CD4-positive, alpha-beta memory T cell (primary cell): ENCODE data around the gene ALK. TPM values are rescaled to one million over a fixed set of nuclear protein-coding genes. Genes with fewer than 3 reads are reported as not detected.

Source experiments
- CTCF ChIA-PET: fragments of 350-600 bp; sonication (Branson Sonifier 250); formaldehyde crosslinking; loops from one replicate; lab custom pipeline; 2021; ENCODE audit warnings: inconsistent platforms; ENCODE audit not compliant: partially characterized antibody; lab: Charles Lee
- POLR2A ChIA-PET: fragments of 350-600 bp; sonication (Branson Sonifier 250); formaldehyde crosslinking; loops from one replicate; lab custom pipeline; 2021; ENCODE audit not compliant: partially characterized antibody; lab: Charles Lee
- DNase-seq, 5 donors: peaks; one replicate each; pipeline versions ENCODE4 v3.0.0 to v3.0.0-alpha.2; 2020 to 2022; ENCODE audit warnings: mixed read lengths in 1 of 5
- H3K27ac ChIP-seq: one replicate; pipeline ENCODE4 v1.7.0; 2013; ENCODE audit warnings: low read depth, low read length
- H3K27me3 ChIP-seq: 2 replicates; pipeline ENCODE4 v1.7.0; 2013; ENCODE audit warnings: mild to moderate bottlenecking, low read length, moderate library complexity; ENCODE audit not compliant: insufficient read depth
- H3K36me3 ChIP-seq: 2 replicates; pipeline ENCODE4 v1.7.0; 2013; ENCODE audit warnings: mild to moderate bottlenecking, low read length, moderate library complexity; ENCODE audit not compliant: insufficient read depth
- H3K4me1 ChIP-seq: 2 replicates; pipeline ENCODE4 v1.7.0; 2013; ENCODE audit warnings: mild to moderate bottlenecking, low read length, moderate library complexity; ENCODE audit not compliant: insufficient read depth
- H3K4me3 ChIP-seq, 2 donors: one replicate each; pipeline ENCODE4 v1.7.0; 2013; ENCODE audit warnings: low read length in 2 of 2, mild to moderate bottlenecking in 1 of 2
- H3K9me3 ChIP-seq, 2 donors: one replicate each; pipeline ENCODE4 v1.7.0; 2013; ENCODE audit warnings: low read length in 2 of 2, control low read depth in 1 of 2; ENCODE audit not compliant: control insufficient read depth in 1 of 2
- H3K27ac Mint-ChIP-seq, 7 donors: one replicate each; pipeline ENCODE4 v1.8.0; 2020 to 2021; ENCODE audit warnings: mixed read lengths in 7 of 7, mild to moderate bottlenecking in 6 of 7, inconsistent platforms in 3 of 7, moderate library complexity in 3 of 7
- H3K27me3 Mint-ChIP-seq, 2 donors: one replicate each; pipeline ENCODE4 v1.8.0; 2020 to 2021; ENCODE audit warnings: mixed read lengths in 2 of 2
- H3K36me3 Mint-ChIP-seq, 2 donors: one replicate each; pipeline ENCODE4 v1.8.0; 2020 to 2021; ENCODE audit warnings: mixed read lengths in 2 of 2, inconsistent platforms in 1 of 2, mild to moderate bottlenecking in 1 of 2
- H3K4me1 Mint-ChIP-seq, 4 donors: one replicate each; pipeline ENCODE4 v1.8.0; 2020 to 2021; ENCODE audit warnings: mixed read lengths in 4 of 4, mild to moderate bottlenecking in 1 of 4
- H3K4me3 Mint-ChIP-seq, 8 donors: one replicate each; pipeline ENCODE4 v1.8.0; 2020 to 2021; ENCODE audit warnings: mixed read lengths in 8 of 8, mild to moderate bottlenecking in 7 of 8, moderate library complexity in 6 of 8, inconsistent platforms in 3 of 8
- H3K9me3 Mint-ChIP-seq, 8 donors: one replicate each; pipeline ENCODE4 v1.8.0; 2020 to 2021; ENCODE audit warnings: mixed read lengths in 8 of 8, mild to moderate bottlenecking in 5 of 8, inconsistent platforms in 3 of 8, moderate library complexity in 1 of 8
- intact Hi-C: fragments of 100-400 bp; cut with micrococcal nuclease; formaldehyde crosslinking; loops from one replicate; pipeline ENCODE4 v1.15.1; 2023
- polyA plus RNA-seq, 2 donors: library from polyadenylated mRNA; unstranded; fragments of 300-500 nt; fragmentation: Illumina TruSeq; gene quantifications; one replicate each; pipeline ENCODE4 v1.2.3, GENCODE V29; 2021
- total RNA-seq, 2 experiments: library from RNA; stranded (reverse); gene quantifications; one replicate each; pipeline ENCODE4 v1.2.3, GENCODE V29; 2021

ALK gene
- total and polyA plus RNA-seq, 4 experiments from 2014 or later, result 0.07 TPM; not detected in 3

- H3K9me3 ChIP-seq, result no peaks in the 10 kb centered on the region
- Mint-ChIP-seq H3K27ac (no peak overlapping the region), H3K27me3 (peaks cover 4 to 21% of the 10 kb centered on the region in 2 donors), H3K9me3 (peaks cover 0 to 2% (median 0%) of the 10 kb centered on the region in 8 donors), H3K4me3 (no peak overlapping the region), H3K36me3 (no peaks in the 10 kb centered on the region), H3K4me1 (no peaks in the 10 kb centered on the region)
- H3K4me3 ChIP-seq, result no peak overlapping the region
- ChIA-PET CTCF (interaction anchor here (0.8 to 2.0 kb wide), 2 partner anchors 12 to 15 kb away, joined by 3 to 11 read pairs; no protein-coding TSS in a partner anchor), POLR2A (no interaction called here)
- no peaks in the 10 kb centered on the region for H3K4me1 ChIP-seq
- H3K36me3 ChIP-seq, result no peaks in the 10 kb centered on the region
- intact Hi-C loops, result no loop called here
- no peak for DNase-seq
- no peak overlapping the region for H3K27ac ChIP-seq
- H3K27me3 ChIP-seq, result no peaks in the 10 kb centered on the region
These were observed 597.4 kb downstream of the ALK start for GRCh38 chr2:29323961-29324360.

- H3K27me3 Mint-ChIP-seq, result peaks cover 4 to 23% of the 10 kb centered on the region in 2 donors
- Histone ChIP-seq H3K4me3 (no peak overlapping the region), H3K27ac (no peak overlapping the region), H3K36me3 (no peaks in the 10 kb centered on the region), H3K4me1 (no peaks in the 10 kb centered on the region), H3K27me3 (no peaks in the 10 kb centered on the region), H3K9me3 (no peaks in the 10 kb centered on the region)
- DNase-seq, result no peak
- peak overlapping the region in 1 of 7 donors; percentile 24 for H3K27ac Mint-ChIP-seq
- H3K4me1 Mint-ChIP-seq, result no peaks in the 10 kb centered on the region
- intact Hi-C loops, result no loop called here
- ChIA-PET POLR2A (no interaction called here), CTCF (interaction anchor here (0.8 to 2.0 kb wide), 2 partner anchors 11 to 15 kb away, joined by 3 to 11 read pairs; no protein-coding TSS in a partner anchor)
- H3K9me3 Mint-ChIP-seq, result peaks cover 0 to 2% (median 0%) of the 10 kb centered on the region in 8 donors
- no peak overlapping the region for H3K4me3 Mint-ChIP-seq
- no peaks in the 10 kb centered on the region for H3K36me3 Mint-ChIP-seq
These were observed 598.1 kb downstream of the ALK start for GRCh38 chr2:29323301-29323700.

- H3K9me3 Mint-ChIP-seq, result peaks cover 0 to 2% (median 0%) of the 10 kb centered on the region in 8 donors
- no peaks in the 10 kb centered on the region for H3K36me3 Mint-ChIP-seq
- DNase-seq, result no peak
- Histone ChIP-seq H3K36me3 (no peaks in the 10 kb centered on the region), H3K4me1 (no peaks in the 10 kb centered on the region), H3K27ac (no peak overlapping the region), H3K9me3 (no peaks in the 10 kb centered on the region), H3K27me3 (no peaks in the 10 kb centered on the region), H3K4me3 (no peak overlapping the region)
- intact Hi-C loops, result no loop called here
- H3K4me3 Mint-ChIP-seq, result no peak overlapping the region
- H3K27me3 Mint-ChIP-seq, result peaks cover 6 to 30% of the 10 kb centered on the region in 2 donors
- POLR2A ChIA-PET, result no interaction called here
- H3K27ac Mint-ChIP-seq, result no peak overlapping the region
- CTCF ChIA-PET, result no interaction called here
- peaks cover 0 to 4% (median 4%) of the 10 kb centered on the region in 4 donors for H3K4me1 Mint-ChIP-seq
These were observed 599.4 kb downstream of the ALK start for GRCh38 chr2:29322011-29322410.

- H3K27ac Mint-ChIP-seq, result no peak overlapping the region
- Histone ChIP-seq H3K27ac (no peak overlapping the region), H3K36me3 (no peaks in the 10 kb centered on the region), H3K27me3 (no peaks in the 10 kb centered on the region), H3K4me1 (peaks cover 17% of the 10 kb centered on the region), H3K4me3 (no peak overlapping the region), H3K9me3 (no peaks in the 10 kb centered on the region)
- H3K27me3 Mint-ChIP-seq, result peaks cover 7 to 22% of the 10 kb centered on the region in 2 donors
- ChIA-PET POLR2A (no interaction called here), CTCF (interaction anchor here (3.3 kb wide), 1 partner anchor 8 kb away, joined by 21 read pairs; no protein-coding TSS in a partner anchor)
- H3K4me1 Mint-ChIP-seq, result peaks cover 17 to 30% (median 19%) of the 10 kb centered on the region in 4 donors
- H3K36me3 Mint-ChIP-seq, result no peaks in the 10 kb centered on the region
- intact Hi-C loops, result no loop called here
- H3K4me3 Mint-ChIP-seq, result no peak overlapping the region
- H3K9me3 Mint-ChIP-seq, result peaks cover 0 to 2% (median 0%) of the 10 kb centered on the region in 8 donors
- DNase-seq, result no peak
These were observed 603.4 kb downstream of the ALK start for GRCh38 chr2:29317801-29318485.

- DNase-seq, result no peak
- no peak overlapping the region for H3K4me3 Mint-ChIP-seq
- H3K27me3 Mint-ChIP-seq, result peaks cover 7 to 22% of the 10 kb centered on the region in 2 donors
- peaks cover 17% of the 10 kb centered on the region for H3K4me1 ChIP-seq
- ChIA-PET POLR2A (no interaction called here), CTCF (interaction anchor here (3.3 kb wide), 1 partner anchor 7 kb away, joined by 21 read pairs; no protein-coding TSS in a partner anchor)
- intact Hi-C loops, result no loop called here
- H3K27ac Mint-ChIP-seq, result no peak overlapping the region
- peaks cover 0 to 2% (median 0%) of the 10 kb centered on the region in 8 donors for H3K9me3 Mint-ChIP-seq
- no peaks in the 10 kb centered on the region for H3K27me3 ChIP-seq
- no peak overlapping the region for H3K4me3 ChIP-seq
- H3K4me1 Mint-ChIP-seq, result peaks cover 17 to 30% (median 19%) of the 10 kb centered on the region in 4 donors
- H3K9me3 ChIP-seq, result no peaks in the 10 kb centered on the region
- no peaks in the 10 kb centered on the region for H3K36me3 Mint-ChIP-seq
- no peak overlapping the region for H3K27ac ChIP-seq
- H3K36me3 ChIP-seq, result no peaks in the 10 kb centered on the region
These were observed 604.3 kb downstream of the ALK start for GRCh38 chr2:29317077-29317517.

GRCh38 chr2:29314816-29315571, 606.4 kb downstream of the ALK start:
- Histone ChIP-seq H3K27ac (no peak overlapping the region), H3K36me3 (no peaks in the 10 kb centered on the region), H3K4me1 (peaks cover 17% of the 10 kb centered on the region), H3K9me3 (no peaks in the 10 kb centered on the region), H3K27me3 (no peaks in the 10 kb centered on the region), H3K4me3 (no peak overlapping the region)
- Mint-ChIP-seq H3K27ac (peak overlapping the region; percentile 8 to 81 (median 57)), H3K9me3 (no peaks in the 10 kb centered on the region), H3K4me1 (peaks cover 17 to 30% (median 19%) of the 10 kb centered on the region in 4 donors), H3K27me3 (peaks cover 9 to 18% of the 10 kb centered on the region in 2 donors), H3K4me3 (peak overlapping the region; percentile 66 to 89 (median 80)), H3K36me3 (no peaks in the 10 kb centered on the region)
- ChIA-PET CTCF (interaction anchor here (1.0 kb wide), 1 partner anchor 11 kb away, joined by 4 read pairs; no protein-coding TSS in a partner anchor), POLR2A (interaction anchor here (1.0 to 1.1 kb wide), 2 partner anchors 10 to 300 kb away, joined by 3 read pairs; no protein-coding TSS in a partner anchor)
- intact Hi-C loops, result no loop called here
- peak; percentile 50 to 59 (median 58) for DNase-seq

GRCh38 chr2:29311458-29311857, 609.9 kb downstream of the ALK start:
- H3K27ac Mint-ChIP-seq, result no peak overlapping the region
- ChIA-PET CTCF (interaction anchor here (2.6 to 4.4 kb wide), 2 partner anchors 7 to 10 kb away, joined by 8 to 21 read pairs; no protein-coding TSS in a partner anchor), POLR2A (no interaction called here)
- intact Hi-C loops, result no loop called here
- Histone ChIP-seq H3K9me3 (no peaks in the 10 kb centered on the region), H3K27ac (no peak overlapping the region), H3K4me1 (peaks cover 17% of the 10 kb centered on the region), H3K4me3 (no peak overlapping the region), H3K36me3 (no peaks in the 10 kb centered on the region), H3K27me3 (no peaks in the 10 kb centered on the region)
- H3K4me3 Mint-ChIP-seq, result no peak overlapping the region
- DNase-seq, result no peak
- peaks cover 15 to 33% (median 17%) of the 10 kb centered on the region in 4 donors for H3K4me1 Mint-ChIP-seq
- no peaks in the 10 kb centered on the region for H3K36me3 Mint-ChIP-seq
- H3K9me3 Mint-ChIP-seq, result no peaks in the 10 kb centered on the region
- peaks cover 9 to 12% of the 10 kb centered on the region in 2 donors for H3K27me3 Mint-ChIP-seq
